HG03175 (cell line): ENCODE measurements around the gene CADM2.
A peak's percentile ranks its signal among the peaks of the same experiment; 100 is the strongest.

Experiments used
- ATAC-seq: cut with Tn5 transposase; IDR thresholded peaks from one replicate; pipeline ENCODE4 v1.9.1; 2021; ENCODE audit warnings: mild to moderate bottlenecking, moderate library complexity; ENCODE audit not compliant: unreplicated experiment

The CADM2 gene

DNA sequence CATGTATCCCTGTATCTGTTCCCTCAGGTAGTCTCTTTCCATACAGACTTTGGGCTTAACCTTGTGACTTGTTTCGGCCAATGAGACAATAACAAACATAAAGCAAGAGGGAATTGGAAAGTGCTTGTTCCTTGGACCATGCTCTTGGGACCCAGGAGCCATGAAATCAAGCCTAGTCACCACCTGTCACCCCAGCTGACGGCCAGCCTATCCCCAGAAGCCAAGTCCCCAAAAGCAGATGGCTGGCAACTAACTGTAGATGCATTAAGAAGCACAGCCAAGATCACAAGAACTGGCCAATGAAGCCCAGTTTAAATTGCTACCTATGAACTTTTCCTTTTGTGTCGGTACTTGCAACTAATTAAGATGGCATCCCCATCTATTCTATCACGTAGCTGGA, 822.0 kb downstream of the CADM2 start:
- no peak for ATAC-seq

DNA sequence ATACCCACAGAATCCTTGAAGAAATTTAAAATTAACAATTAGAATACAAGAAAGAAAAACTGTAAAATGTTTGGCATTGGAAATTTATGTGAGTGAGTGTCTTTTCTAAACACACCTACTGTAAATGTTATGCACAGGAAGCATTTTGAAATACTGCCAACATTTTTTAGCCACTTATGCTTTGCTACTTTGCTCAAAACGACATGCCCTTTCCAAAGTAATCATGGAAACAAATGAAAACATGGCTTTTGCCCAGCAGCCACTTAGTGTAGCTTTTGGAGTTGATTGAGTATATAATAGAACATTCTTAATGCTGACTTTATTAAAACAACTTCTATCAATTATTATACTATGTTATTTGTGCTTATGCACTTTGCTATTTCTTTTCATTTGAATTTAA, 823.0 kb downstream of the CADM2 start:
- no peak for ATAC-seq

DNA sequence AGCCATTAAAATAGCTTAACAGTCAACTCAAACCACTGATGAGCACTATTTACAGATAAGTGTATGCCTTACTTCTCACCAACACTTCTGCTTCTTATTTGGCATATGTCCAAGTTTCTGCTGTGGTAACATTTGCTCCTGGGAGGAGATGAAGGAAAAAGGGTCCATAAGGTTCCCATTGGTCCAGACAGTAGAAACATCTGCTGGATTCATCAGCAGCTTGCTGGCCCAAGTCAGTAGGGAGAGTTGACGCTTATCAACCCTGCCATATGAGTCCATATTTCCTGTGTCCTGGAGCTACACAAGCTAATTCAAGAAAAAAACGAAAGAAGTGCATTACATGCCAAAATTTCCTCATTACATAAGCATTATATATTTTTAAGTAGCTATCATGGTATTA, 824.5 kb downstream of the CADM2 start:
- ATAC-seq = no peak

DNA sequence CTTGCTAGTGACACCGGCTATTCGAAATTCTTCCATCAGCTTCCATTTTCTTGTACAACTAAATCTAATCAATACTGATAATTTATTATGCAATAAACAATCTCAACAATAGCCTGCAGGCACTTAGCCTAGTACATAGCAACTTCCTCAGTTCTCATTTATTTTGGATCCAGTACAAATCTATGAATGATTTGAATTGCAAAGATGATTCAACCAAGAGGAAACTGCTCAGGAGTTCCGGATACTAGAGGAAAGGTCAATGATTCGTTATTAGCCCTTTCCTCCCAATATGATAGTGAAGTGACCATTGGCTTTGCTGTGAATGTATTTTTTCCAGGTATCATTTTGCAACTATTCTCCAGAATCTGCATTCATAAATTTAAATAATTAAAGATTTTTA, 827.0 kb downstream of the CADM2 start:
- ATAC-seq = no peak

DNA sequence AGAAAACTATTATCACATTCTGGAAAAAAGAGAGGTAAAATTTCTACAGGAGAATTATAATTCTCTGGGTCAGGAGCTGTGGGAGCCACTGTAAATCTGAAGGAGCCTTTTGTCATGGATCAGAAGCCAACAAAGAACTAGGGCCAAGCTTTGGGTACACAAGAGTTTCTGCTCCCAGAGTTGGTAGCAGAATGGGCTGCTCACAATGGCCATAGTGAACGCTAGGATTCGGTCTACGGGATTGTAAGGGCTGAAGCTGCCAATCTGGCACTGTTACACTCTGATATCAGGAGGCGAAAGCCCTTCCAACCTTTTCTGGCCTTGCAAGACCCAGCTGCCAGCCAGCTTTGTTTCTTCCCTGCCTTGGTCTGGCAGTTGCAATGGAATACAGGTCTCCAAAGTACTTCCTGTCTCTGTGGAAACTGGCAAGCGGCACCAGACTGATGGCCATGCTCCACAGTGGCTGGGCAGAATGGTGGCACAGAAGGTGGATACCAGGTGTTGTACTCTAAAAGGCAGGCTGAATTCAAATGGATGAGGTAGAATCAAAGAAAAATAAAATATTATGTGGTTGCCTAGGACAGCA, 831.7 kb downstream of the CADM2 start:
- ATAC-seq = no peak

DNA sequence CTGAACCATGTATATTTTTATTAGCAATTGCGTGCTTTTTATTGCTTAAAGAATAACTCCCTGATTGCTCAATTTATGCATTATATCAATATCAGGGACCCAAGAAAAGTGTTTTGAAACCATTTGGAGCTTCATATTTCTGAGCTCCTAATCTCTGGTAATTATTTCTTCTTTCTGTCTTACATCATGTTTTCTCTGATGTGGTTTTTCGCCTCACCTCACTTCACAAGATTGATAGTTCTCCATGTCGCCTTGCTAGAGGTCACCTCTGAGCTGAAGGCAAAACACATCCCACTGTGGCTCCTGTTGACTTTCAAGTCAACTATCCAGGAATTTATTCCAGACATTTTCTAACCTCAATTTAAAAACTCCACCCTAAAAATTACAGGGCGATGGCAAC, 837.4 kb downstream of the CADM2 start:
- ATAC-seq = no peak

DNA sequence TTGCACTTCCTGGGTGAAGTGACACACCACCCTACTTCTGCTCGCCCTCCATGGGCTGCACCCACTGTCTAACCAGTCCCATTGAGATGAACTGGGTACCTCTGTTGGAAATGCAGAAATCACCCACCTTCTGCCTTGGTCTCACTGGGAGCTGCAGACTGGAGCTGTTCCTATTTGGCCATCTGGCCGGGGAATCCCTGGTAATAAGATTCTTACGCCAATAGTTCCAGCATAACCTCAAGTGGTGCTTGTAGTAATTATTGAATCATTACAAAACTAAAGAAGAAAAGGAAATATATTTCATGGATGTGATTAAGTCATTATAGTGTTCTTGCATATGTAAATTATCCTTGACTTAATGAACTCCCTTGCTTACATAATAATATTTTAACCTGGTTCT, 841.9 kb downstream of the CADM2 start:
- no peak for ATAC-seq

DNA sequence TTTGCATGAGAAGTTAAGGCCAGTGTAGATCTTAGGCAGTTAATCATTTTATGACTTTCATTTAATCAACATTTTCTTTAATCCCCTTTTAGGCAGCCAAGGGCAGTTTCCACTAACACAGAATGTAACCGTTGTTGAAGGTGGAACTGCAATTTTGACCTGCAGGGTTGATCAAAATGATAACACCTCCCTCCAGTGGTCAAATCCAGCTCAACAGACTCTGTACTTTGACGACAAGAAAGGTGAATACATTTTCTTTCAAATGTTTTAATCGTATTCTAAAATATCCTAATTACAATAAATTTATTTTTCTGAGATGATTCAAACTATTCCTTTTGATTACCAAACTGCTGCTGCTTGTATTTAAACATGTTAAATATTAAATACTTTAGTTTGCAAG, 843.2 kb downstream of the CADM2 start:
- no peak for ATAC-seq

DNA sequence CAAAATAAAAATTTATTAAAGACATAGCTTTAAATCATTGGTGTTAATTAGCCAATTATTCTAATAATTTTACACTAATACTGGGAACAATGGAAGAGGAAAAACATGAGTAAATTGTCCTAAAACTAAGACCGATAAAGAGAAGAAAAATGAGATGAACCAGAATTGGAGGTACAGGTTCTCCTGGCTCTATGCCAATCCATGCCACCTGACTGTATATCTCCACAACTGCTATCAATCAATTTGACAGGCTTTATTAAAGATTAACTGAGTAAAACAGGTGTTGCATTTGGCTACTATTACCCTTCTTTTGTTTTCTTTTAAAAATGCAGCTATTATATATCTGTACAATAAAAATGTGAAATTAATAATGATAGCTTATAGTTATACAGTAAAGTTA, 850.0 kb downstream of the CADM2 start:
- no peak for ATAC-seq

DNA sequence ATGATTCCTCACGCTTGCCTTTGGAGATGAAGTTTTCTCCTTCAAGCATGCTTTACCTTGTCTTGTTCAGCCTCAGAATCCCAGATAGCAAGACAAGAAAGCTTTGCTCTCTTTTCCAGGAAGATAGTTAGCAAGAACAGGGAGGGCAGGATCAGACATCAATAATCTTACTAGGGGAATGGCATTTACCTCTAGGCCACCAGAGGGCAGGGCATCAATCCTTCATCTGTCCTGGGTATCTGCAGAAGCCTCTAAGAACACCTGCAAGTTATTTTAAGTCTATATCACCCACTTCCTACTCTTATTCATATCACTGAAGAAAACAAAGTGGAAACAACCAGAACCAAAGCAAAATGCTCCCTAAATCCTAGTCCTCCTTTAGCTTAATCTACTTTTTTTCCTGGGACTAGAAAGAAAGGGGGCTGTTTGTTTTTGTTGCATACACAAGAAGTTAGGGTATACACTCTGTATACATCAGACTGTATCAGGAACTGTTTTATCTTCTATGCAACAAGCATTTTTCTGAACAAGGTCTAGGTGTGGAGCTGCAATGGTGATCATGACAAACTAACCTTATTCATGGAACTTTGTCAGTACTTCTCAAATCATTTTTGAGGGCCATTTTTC, 862.5 kb downstream of the CADM2 start:
- ATAC-seq = peak; percentile 73

DNA sequence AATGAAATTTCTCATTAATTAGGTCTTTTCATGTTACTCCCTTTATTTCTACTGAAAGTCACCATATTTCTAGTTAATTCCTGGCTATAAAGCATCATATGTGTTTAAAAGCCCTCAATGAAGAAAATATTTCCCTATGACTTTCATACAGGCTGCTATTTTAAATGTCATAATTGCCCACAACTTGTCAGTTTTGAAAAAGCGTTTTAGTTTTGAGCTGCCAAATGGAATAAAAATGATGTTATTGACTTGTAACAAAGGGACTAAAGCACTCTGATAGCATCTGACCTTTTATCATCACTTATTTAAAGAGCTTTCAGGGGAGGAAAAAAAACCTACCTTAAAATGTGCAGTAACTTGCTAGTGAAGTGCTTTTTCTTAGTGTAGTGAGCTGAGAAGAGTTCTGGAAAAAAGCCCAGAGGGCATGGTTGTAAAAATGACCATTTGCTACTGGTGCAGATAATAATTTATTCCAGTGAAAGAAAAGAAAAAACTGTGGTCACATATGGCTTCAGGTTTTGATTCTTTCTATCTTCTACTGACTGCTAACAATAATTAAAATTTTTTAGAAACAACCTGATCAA, 877.2 kb downstream of the CADM2 start:
- no peak for ATAC-seq

DNA sequence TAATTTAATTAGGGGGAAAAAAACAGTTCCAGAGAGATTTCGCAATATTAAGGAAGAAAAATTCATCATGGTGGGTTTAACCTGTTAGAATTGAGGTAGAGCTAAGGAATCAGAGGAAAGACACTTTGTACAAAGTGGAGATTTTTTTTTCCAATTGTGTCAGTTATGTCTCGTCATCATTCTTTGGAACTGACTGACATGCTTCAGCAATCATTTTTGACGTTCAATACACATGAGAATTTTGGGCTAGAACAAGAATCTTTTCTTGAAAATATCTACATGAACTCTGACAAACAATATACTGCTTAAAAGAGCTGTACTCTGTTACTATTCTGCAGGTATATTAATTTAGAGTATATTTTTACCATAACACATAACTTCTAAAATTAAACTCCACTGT, 878.6 kb downstream of the CADM2 start:
- ATAC-seq = no peak

DNA sequence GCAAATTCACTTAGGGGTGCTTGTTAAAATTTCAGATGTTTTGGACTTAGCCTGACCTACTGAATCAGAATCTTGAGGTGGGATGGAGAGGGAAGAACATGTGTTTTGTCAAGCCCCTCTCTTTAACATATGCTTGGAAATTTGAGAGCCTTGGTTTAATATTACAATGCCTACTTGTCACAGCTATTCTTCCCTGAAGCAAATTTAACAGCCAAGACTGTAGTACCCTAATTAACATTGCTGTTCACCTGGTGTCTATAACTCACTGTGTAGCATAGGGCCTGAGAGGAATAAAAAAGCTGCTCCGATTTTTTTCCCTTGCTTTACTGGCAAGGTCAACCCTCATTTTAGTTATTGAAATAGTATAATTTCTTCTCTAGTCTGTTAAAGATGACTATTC, 880.1 kb downstream of the CADM2 start:
- no peak for ATAC-seq

DNA sequence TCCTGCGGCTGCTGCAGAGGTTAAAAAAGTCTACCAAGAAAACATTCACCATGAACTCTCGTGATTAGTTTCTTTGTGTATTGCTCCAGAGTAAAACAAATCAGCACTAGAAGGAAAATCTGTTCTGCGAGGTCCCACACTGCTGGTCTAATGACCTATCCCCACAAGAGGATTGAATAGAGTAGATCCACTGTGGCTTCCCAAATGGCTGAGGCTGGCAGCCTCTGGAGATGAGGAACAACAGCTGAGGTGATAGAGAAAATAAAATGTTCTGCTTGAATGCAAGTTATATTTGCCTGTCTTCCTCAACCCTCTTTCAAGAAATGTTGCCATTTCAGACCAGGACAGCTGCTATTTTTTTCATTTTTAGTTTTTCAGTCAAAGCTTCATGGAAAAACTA, 883.3 kb downstream of the CADM2 start:
- ATAC-seq = no peak

DNA sequence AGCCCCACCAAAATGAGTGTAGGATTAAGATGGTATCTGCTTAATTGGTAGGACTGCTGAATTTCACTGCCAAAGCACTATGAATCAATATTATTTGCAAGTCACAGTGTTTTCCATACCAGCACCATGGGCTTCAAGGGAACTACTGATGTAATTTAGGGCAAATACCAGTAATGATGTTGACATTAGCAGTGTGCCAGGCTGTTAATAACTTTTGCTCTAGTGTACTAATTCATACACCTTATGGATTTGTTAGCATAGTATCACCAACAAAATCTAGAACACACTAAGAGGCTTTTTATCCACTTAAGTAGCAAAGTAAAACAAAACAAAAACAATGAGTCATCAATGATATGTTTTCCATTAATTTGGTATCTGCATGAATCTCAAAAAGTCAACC, 888.2 kb downstream of the CADM2 start:
- ATAC-seq = no peak

DNA sequence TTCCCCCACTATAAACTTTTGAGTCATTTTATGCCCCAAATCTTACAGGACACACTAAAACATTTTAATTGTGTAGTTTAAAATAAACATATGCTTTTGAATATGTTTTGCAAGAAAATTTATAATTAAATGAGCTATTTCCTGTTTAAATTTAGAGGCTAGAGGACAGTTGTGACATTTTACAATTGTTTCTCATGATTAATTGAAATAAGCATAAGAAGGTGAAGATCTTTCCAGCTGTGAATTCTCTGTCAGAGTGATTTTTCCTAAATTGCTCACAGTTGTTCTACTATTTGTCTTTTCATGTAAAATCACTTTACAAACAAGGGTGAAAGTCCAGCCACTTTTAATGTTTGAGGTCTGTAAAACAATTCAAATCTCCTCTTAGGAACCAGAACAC, 892.3 kb downstream of the CADM2 start:
- ATAC-seq = no peak

DNA sequence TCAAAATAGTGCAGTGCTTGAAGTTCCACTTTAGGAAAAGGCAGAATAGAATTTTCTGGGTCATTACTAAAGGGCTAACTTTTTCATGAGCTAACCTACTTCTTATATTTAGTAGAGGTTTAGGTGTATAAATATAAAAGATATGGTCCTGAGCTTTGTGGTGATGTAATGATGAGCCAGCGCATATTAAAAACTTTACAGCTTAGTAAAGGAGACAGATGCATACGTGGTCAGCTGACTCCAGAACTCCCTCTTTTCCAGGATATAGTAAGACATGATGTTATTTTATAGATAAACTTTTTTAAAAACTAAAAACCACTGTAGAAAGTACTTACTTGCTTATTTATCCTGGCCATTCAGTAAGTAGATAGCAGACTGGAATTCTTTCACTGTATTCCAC, 895.0 kb downstream of the CADM2 start:
- no peak for ATAC-seq

DNA sequence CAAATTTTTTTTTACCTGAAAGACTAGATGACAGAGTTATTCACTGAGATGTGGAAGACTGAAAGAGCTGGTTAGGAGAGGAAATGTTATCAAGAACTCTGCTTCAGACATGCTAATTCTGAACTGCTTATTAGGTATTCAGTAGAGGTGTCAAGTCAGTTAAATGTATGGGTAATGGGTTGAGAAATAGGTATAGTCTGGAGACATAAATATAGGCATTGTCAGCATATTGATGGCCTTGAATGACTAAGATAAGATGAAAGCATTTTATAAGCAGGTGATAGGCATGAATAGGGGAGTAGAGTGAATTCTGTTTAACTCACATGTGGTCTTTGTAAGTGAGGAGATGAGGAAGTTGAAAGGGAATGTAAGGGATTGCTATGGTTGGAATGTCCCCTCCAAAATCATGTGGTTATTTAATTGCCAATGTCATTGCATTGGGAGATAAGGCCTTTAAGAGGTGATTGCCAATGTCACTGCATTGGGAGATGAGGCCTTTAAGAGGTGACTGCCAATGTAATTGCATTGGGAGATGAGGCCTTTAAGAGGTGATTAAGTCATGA, 904.2 kb downstream of the CADM2 start:
- no peak for ATAC-seq

DNA sequence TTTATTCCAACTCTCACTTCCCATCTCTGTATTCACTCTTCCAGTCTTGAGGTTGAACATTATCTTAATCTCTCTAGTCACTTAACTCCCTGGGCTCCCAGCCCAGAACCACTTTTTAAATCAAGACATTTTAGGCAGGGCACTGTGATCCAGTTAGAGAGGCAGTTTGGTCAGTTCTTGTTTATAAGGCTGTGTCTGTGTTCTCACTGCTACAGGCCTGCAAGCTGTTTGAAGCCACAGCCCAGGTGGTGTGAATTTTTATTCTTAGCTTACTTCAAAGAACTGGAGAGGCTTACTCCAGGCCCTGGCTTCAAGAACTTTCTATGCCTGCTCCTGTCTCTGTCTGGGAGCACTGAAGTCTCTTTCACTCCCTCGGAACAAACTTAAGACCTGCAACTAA, 906.1 kb downstream of the CADM2 start:
- no peak for ATAC-seq

DNA sequence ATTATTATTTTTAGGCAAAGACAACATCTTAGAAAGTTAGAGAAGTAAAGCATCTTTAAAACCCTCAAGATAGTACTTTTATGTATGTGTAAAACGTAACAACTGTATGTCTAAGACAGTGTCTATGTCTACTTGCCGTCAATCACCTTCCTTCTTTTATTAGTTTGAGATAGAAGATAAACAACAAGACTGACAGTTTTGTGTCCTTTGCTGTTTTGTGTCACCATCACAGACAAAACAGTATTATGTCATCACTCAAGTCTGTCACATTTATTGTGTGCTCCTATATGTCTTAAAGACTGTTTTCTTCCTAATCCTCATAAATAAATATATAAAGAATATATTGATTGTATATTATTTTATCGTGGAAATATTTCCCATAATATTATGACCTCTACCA, 908.3 kb downstream of the CADM2 start:
- no peak for ATAC-seq

DNA sequence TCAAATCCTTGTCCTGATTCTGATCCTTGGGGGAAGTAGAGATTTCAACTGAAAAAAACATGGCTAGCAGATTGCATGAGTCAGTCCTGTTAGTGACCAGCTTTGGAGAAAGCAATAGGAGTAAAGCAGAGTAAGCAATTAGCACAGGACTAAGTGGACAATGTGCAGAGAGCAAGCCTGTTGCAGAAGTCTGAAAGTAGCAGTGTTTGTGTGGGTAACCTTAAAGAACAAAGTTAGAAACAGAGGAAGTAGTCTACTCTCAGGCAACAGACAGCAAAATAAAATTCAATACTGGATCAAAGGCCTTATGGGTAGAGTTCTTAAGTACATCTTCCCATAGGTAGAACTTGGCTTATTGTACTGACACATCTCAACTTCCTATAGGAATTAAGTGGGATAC, 916.8 kb downstream of the CADM2 start:
- ATAC-seq = no peak

DNA sequence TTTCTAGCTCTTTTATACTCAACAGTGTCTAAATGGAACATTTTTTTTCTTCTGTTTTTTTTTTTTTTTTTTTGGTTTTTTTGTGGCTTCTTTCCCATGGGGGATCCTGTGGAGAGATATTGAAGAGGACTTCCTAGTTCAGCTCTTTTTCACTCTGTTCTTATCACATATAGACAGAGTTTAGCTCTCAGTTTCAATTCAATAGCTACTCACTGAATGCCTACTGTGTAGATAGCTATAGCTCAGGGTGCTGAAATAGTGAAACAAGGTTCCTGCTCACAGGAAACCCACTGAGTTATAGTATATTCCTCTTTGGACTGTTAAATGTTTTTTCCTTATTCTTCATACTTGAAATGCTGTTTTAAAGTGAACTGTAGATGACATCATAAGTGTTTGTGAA, 918.8 kb downstream of the CADM2 start:
- ATAC-seq = no peak
